Upper lobe of left lung (tissue), 6 donors: ENCODE data around the gene FREM1. TPM values are rescaled to one million over a fixed set of nuclear protein-coding genes. Genes with fewer than 3 reads are reported as not detected.
A peak's percentile ranks its signal among the peaks of the same experiment; 100 is the strongest.

Experiments used
- ATAC-seq, 2 donors: fragments of 200-7000 bp; cut with Tn5 transposase; one replicate each; pipeline ENCODE4 v1.9.1; 2022; ENCODE audit warnings: mild to moderate bottlenecking in 2 of 2, moderate library complexity in 2 of 2; ENCODE audit not compliant: low FRiP score in 2 of 2
- DNase-seq, 2 donors: peaks; one replicate each; pipeline ENCODE4 v3.0.0-alpha.2; 2019 to 2020
- H3K27ac ChIP-seq, 4 donors: fragments of 200-600 bp; sonication (generic); one replicate each; pipeline ENCODE4 v1.5.1; 2016 to 2019
- H3K27me3 ChIP-seq, 4 donors: fragments of 200-600 bp; sonication (generic); one replicate each; pipeline ENCODE4 v1.5.1; 2017 to 2019
- H3K36me3 ChIP-seq, 4 donors: fragments of 200-600 bp; sonication (generic); one replicate each; pipeline ENCODE4 v1.5.1; 2016 to 2019
- H3K4me1 ChIP-seq, 4 donors: fragments of 200-600 bp; sonication (generic); one replicate each; pipeline ENCODE4 v1.5.1; 2018 to 2019
- H3K4me3 ChIP-seq, 4 donors: fragments of 200-600 bp; sonication (generic); one replicate each; pipeline ENCODE4 v1.5.1; 2017 to 2019; ENCODE audit warnings: mild to moderate bottlenecking in 2 of 4, moderate library complexity in 1 of 4
- H3K9me3 ChIP-seq, 4 donors: fragments of 200-600 bp; sonication (generic); one replicate each; pipeline ENCODE4 v1.5.1; 2018 to 2019
- EP300 ChIP-seq, 4 donors: sonication (generic); formaldehyde crosslinking; IDR thresholded peaks; one replicate each; pipeline ENCODE4 v1.5.1; 2017; ENCODE audit warnings: antibody characterized with exemption in 4 of 4, control low read depth in 2 of 4
- POLR2A ChIP-seq, 4 donors: fragments of 450-650 bp; IDR thresholded peaks; one replicate each; pipeline ENCODE4 v1.5.1; 2016 to 2017; ENCODE audit warnings: antibody characterized with exemption in 4 of 4, mild to moderate bottlenecking in 2 of 4
- POLR2AphosphoS5 ChIP-seq, 2 donors: sonication (generic); formaldehyde crosslinking; IDR thresholded peaks; one replicate each; pipeline ENCODE4 v1.5.1; 2017; ENCODE audit warnings: antibody characterized with exemption in 2 of 2
- WGBS, 2 donors: methylation state at CpG; one replicate each; pipeline ENCODE4 v1.1.5; 2017 to 2018; 5-methylcytosine and 5-hydroxymethylcytosine counted together
- total RNA-seq, 6 donors: library from RNA; depleted of rRNA in 4 of 6; stranded (reverse); fragments of >200 nt in 4 of 6; gene quantifications; one replicate each; pipeline versions ENCODE4 v1.1.0 to v1.2.1, GENCODE V29; 2016 to 2021
- TF ChIP-seq, protein P1 (sequence below), 6 experiments: fragments of 450-650 bp in 4 of 6; fragments of 200-600 bp in 2 of 6; sonication (generic) in 2 of 6; IDR thresholded peaks; one replicate each; pipeline ENCODE4 v1.5.1; 2016 to 2019; ENCODE audit warnings: antibody characterized with exemption in 6 of 6
- donor health status: DM: no; HTN: no; CAD: no; lungs with moderate emphysema.
- donor health status: DM: no; HTN: yes; CAD: no; lungs with severe emphysema.

FREM1 gene
- total RNA-seq, 6 donors from 2014 or later: 1.1 to 6.3 (median 2.8) TPM

DNA sequence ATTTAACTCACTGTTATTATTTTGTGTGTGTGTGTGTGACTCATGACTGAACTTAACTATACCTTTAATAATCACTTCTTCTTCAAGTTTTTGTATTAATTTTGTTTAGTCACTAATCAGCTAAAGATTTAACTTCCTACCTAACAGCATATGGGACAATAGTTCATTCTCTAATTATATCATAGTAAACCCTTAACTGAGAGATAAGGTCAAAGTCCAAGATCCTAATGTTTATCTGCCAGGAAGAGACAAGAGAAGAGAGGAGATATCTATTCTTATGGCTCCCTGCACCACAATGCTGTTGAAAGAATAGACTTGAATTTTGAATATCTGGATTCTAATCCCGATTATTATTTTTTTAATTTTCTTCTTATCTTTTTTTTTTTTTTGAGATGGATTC, 28.1 kb downstream of the FREM1 start:
- Histone ChIP-seq H3K9me3 (no peaks in the 10 kb centered on the region), H3K4me3 (no peak overlapping the region), H3K27ac (no peak overlapping the region), H3K4me1 (no peaks in the 10 kb centered on the region), H3K27me3 (no peaks in the 10 kb centered on the region), H3K36me3 (no peaks in the 10 kb centered on the region)
- ATAC-seq (no peak), DNase-seq (no peak)
- WGBS, 2 donors: 70 to 93% methylated on average over 1 of the region's 1 CpG
- TF ChIP-seq POLR2AphosphoS5 (IDR thresholded peaks at IDR 0.05): no peak
- TF ChIP-seq, protein P1, sequence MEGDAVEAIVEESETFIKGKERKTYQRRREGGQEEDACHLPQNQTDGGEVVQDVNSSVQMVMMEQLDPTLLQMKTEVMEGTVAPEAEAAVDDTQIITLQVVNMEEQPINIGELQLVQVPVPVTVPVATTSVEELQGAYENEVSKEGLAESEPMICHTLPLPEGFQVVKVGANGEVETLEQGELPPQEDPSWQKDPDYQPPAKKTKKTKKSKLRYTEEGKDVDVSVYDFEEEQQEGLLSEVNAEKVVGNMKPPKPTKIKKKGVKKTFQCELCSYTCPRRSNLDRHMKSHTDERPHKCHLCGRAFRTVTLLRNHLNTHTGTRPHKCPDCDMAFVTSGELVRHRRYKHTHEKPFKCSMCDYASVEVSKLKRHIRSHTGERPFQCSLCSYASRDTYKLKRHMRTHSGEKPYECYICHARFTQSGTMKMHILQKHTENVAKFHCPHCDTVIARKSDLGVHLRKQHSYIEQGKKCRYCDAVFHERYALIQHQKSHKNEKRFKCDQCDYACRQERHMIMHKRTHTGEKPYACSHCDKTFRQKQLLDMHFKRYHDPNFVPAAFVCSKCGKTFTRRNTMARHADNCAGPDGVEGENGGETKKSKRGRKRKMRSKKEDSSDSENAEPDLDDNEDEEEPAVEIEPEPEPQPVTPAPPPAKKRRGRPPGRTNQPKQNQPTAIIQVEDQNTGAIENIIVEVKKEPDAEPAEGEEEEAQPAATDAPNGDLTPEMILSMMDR (IDR thresholded peaks at IDR 0.05): no peak
- TF ChIP-seq POLR2A (IDR thresholded peaks at IDR 0.05): no peak
- no peak for TF ChIP-seq EP300 (IDR thresholded peaks at IDR 0.05)

DNA sequence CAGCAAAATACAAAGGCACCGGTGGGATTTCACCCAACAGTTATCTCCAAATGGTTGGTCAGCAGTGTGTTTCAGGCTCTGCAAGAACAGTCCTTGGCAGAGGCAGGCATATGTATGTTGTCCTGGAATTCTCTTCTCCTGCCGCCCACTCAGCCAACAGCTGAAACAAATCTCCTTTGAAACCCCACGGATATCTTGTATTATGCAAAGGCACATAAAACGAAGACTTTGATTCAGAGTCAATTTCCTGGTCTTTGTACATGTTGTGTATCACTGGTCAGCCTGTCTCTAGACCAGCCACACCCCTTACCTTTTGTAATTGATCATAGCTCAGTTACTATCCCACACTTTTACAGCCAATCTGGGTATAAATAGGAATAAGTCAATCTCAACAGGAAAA, 29.2 kb downstream of the FREM1 start:
- Histone ChIP-seq H3K36me3 (no peaks in the 10 kb centered on the region), H3K27ac (no peak overlapping the region), H3K4me3 (no peak overlapping the region), H3K27me3 (no peaks in the 10 kb centered on the region), H3K4me1 (no peaks in the 10 kb centered on the region), H3K9me3 (no peaks in the 10 kb centered on the region)
- WGBS, 2 donors: 52 to 63% methylated on average over 4 of the region's 4 CpGs
- ATAC-seq: no peak
- DNase-seq: no peak
- TF ChIP-seq EP300 (IDR thresholded peaks at IDR 0.05) (no peak), POLR2A (IDR thresholded peaks at IDR 0.05) (no peak), POLR2AphosphoS5 (IDR thresholded peaks at IDR 0.05) (no peak)
- TF ChIP-seq, protein P1 (IDR thresholded peaks at IDR 0.05): no peak

DNA sequence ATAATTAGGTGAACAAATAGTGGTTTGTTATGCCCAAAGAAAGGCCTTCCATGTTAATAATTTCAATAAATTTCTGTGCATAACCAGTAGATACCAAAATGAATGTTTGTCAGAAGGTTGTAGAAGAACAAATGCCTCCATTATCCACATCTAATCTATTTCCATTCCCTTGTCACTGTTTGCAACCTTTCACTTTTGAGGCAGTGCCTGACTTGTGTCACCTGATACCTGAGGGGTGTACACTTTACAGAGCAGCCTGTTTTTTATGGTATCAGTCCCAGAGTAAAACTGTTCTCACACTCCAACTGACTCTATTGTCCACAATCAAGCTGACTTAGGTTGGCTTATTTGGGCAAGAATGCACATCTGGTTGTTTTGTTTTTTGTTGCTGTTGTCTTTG, 40.1 kb downstream of the FREM1 start:
- H3K27ac ChIP-seq: no peak overlapping the region
- ATAC-seq (no peak), DNase-seq (no peak)
- no peak for TF ChIP-seq POLR2A (IDR thresholded peaks at IDR 0.05)
- no peak for TF ChIP-seq EP300 (IDR thresholded peaks at IDR 0.05)
- TF ChIP-seq POLR2AphosphoS5 (IDR thresholded peaks at IDR 0.05): no peak
- H3K9me3 ChIP-seq: no peaks in the 10 kb centered on the region
- no peak overlapping the region for H3K4me3 ChIP-seq
- no peaks in the 10 kb centered on the region for H3K4me1 ChIP-seq
- no peaks in the 10 kb centered on the region for H3K36me3 ChIP-seq
- no peaks in the 10 kb centered on the region for H3K27me3 ChIP-seq

DNA sequence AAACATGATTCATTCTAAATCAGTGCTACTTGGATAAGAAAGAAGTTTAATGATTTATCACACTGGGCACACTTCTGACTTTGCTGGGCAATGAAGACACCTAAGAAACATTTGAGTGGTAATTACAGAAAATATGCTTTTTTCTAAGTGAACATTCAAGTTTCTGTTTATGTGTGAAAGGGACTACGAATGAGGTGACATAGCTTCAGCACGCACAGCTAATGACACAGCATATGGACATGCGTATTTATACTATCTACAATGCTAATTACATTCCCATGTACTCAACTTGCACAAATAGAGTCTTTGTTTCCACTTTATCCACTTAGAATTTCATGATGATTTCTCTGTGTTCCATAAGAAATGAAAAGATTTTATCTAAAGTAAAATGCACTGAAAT, 40.6 kb downstream of the FREM1 start:
- no peaks in the 10 kb centered on the region for H3K4me1 ChIP-seq
- H3K4me3 ChIP-seq: no peak overlapping the region
- TF ChIP-seq, protein P1 (IDR thresholded peaks at IDR 0.05): no peak
- no peak for TF ChIP-seq POLR2A (IDR thresholded peaks at IDR 0.05)
- no peak for TF ChIP-seq POLR2AphosphoS5 (IDR thresholded peaks at IDR 0.05)
- TF ChIP-seq EP300 (IDR thresholded peaks at IDR 0.05): no peak
- ATAC-seq (no peak), DNase-seq (no peak)
- H3K9me3 ChIP-seq: no peaks in the 10 kb centered on the region
- WGBS, 2 donors: 66 to 69% methylated on average over 3 of the region's 3 CpGs
- H3K27me3 ChIP-seq: no peaks in the 10 kb centered on the region
- no peaks in the 10 kb centered on the region for H3K36me3 ChIP-seq
- H3K27ac ChIP-seq: no peak overlapping the region

DNA sequence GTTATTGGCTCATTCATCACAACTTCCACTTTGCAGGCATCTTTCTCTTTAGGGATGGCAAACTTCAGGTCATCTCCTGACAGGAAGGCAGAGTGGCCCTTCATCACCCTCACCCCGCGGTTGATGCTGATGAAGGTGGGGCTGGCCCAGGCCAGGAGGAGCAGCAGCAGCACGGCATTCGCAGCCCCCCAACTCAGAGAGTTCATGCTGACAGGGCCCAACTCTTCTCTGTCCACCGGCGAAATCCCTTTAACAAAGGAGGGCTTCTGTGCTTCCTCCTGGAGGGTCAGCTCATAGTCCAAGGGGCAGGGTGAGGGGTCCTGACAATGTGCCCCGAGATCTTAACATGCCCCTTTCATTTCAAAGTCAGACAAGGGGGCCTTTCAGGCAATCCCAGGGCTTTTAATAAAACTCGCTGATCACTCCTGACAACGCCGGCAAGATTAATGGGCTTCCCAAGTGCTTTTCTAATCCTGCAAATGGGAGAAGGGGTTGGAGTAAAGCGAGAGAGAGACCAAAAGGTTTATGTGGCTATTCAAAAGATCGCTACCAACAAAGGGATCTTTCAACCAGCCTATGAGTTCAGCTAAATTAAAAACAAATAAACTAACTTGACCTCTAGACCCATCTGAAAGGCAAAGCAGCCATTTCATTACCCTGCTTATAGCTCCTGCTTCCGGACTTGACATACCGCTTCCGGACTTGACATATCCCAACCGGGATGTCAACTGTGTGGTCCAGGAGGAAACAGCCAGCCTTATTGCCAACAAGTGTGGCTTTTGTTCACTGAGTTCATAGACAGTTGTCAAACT, 41.2 kb downstream of the FREM1 start:
- DNase-seq (peak in 1 of 2 donors; percentile 22), ATAC-seq (no peak)
- 54 to 62% methylated on average over 11 to 16 of the region's 16 CpGs for WGBS, 2 donors
- no peaks in the 10 kb centered on the region for H3K9me3 ChIP-seq
- H3K4me1 ChIP-seq: no peaks in the 10 kb centered on the region
- H3K27me3 ChIP-seq: no peaks in the 10 kb centered on the region
- H3K36me3 ChIP-seq: no peaks in the 10 kb centered on the region
- no peak for TF ChIP-seq POLR2AphosphoS5 (IDR thresholded peaks at IDR 0.05)
- TF ChIP-seq, protein P1 (IDR thresholded peaks at IDR 0.05): no peak
- no peak for TF ChIP-seq EP300 (IDR thresholded peaks at IDR 0.05)
- no peak for TF ChIP-seq POLR2A (IDR thresholded peaks at IDR 0.05)
- H3K4me3 ChIP-seq: no peak overlapping the region
- no peak overlapping the region for H3K27ac ChIP-seq
